Activated naive CD4-positive, alpha-beta T cell treated with anti-CD3 and anti-CD28 coated beads, Interleukin-2, amount 10 ng/mL, durations not matched to agents 7 days and 5 days (primary cell): ENCODE data around the gene FCGR2B.
"Not testable (repeated sequence)": the region's sequence is repeated elsewhere in the genome, so short reads cannot be mapped to it uniquely, and the experiment has no call there.

Source experiments
- CTCF ChIA-PET: fragments of 350-600 bp; sonication (Branson Sonifier 250); formaldehyde crosslinking; loops from one replicate; lab custom pipeline; 2021; ENCODE audit warnings: antibody characterized with exemption; lab: Charles Lee
- DNase-seq: peaks from one replicate; pipeline ENCODE4 v3.0.0-alpha.2; 2020
- H3K27ac Mint-ChIP-seq: one replicate; pipeline ENCODE4 v1.8.0; 2021; ENCODE audit warnings: mild to moderate bottlenecking, moderate library complexity, mixed read lengths
- H3K27me3 Mint-ChIP-seq: one replicate; pipeline ENCODE4 v1.8.0; 2021; ENCODE audit warnings: mild to moderate bottlenecking, mixed read lengths
- H3K36me3 Mint-ChIP-seq: one replicate; pipeline ENCODE4 v1.8.0; 2021; ENCODE audit warnings: mixed read lengths
- H3K4me1 Mint-ChIP-seq: one replicate; pipeline ENCODE4 v1.8.0; 2021; ENCODE audit warnings: mixed read lengths
- H3K4me3 Mint-ChIP-seq: one replicate; pipeline ENCODE4 v1.8.0; 2021; ENCODE audit warnings: mild to moderate bottlenecking, moderate library complexity, mixed read lengths
- H3K9me3 Mint-ChIP-seq: one replicate; pipeline ENCODE4 v1.8.0; 2021; ENCODE audit warnings: mixed read lengths

FCGR2B gene

DNA sequence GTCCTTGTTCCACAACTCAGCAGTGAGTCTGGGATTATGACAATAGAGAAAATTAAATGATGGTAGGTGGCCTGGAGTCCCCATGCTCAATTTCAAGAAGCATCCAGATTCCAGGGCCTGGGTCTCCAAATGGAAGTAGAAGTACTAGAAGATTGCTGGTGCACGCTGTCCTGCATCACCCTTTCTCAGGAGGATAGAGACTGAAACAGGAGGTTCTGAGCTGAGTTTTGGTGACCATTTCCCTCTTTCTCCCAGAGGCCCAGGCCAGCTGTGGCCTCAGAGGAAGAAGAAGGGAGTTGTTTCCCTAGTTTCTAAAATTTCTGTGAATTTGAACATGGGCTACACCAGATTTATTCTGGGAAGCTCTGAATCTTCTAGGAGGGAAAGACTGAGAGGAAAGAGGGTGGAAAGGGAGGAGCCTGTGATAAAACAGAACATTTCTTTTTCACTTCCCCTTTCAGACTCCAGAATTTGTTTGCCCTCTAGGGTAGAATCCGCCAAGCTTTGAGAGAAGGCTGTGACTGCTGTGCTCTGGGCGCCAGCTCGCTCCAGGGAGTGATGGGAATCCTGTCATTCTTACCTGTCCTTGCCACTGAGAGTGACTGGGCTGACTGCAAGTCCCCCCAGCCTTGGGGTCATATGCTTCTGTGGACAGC lies at the start of gene FCGR2B:
FCGR2B (plus strand) TSS at position 460 of the 656 bp plus-strand sequence; CDS start at position 559, 99 bp downstream.
- H3K27me3 Mint-ChIP-seq, H3K4me1 Mint-ChIP-seq, H3K4me3 Mint-ChIP-seq, H3K27ac Mint-ChIP-seq, CTCF ChIA-PET, H3K9me3 Mint-ChIP-seq, H3K36me3 Mint-ChIP-seq, DNase-seq: not testable (repeated sequence)

DNA sequence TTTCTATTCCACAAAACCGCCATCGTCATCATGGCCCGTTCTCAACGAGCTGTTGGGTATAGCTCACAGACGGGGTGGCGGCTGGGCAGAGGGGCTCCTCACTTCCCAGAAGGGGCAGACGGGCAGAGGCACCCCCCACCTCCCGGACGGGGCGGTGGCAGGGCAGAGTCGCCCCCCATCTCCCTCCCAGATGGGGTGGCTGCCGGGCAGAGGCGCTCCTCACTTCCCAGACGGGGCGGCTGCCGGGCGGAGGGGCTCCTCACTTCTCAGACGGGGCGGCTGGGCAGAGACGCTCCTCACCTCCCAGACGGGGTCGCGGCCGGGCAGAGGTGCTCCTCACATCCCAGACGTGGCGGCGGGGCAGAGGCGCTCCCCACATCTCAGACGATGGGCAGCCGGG lies 46.5 kb upstream of the FCGR2B start:
- H3K27ac Mint-ChIP-seq, H3K9me3 Mint-ChIP-seq, DNase-seq, H3K4me3 Mint-ChIP-seq, H3K36me3 Mint-ChIP-seq, CTCF ChIA-PET: not testable (repeated sequence)
- peaks cover 29% of the 10 kb centered on the region for H3K4me1 Mint-ChIP-seq
- peaks cover 27% of the 10 kb centered on the region for H3K27me3 Mint-ChIP-seq

GRCh38 chr1:161618517-161618916 lies 44.4 kb upstream of the FCGR2B start:
- Mint-ChIP-seq H3K4me1 (peaks cover 28% of the 10 kb centered on the region), H3K27me3 (peaks cover 26% of the 10 kb centered on the region)
- H3K4me3 Mint-ChIP-seq, CTCF ChIA-PET, DNase-seq, H3K36me3 Mint-ChIP-seq, H3K27ac Mint-ChIP-seq, H3K9me3 Mint-ChIP-seq: not testable (repeated sequence)

- DNase-seq, CTCF ChIA-PET, H3K9me3 Mint-ChIP-seq, H3K36me3 Mint-ChIP-seq, H3K27ac Mint-ChIP-seq: not testable (repeated sequence)
- Mint-ChIP-seq H3K4me1 (peaks cover 40% of the 10 kb centered on the region), H3K4me3 (peak overlapping the region; percentile 41), H3K27me3 (peaks cover 26% of the 10 kb centered on the region)
These were observed 42.5 kb upstream of the FCGR2B start for GRCh38 chr1:161620399-161620798.

DNA sequence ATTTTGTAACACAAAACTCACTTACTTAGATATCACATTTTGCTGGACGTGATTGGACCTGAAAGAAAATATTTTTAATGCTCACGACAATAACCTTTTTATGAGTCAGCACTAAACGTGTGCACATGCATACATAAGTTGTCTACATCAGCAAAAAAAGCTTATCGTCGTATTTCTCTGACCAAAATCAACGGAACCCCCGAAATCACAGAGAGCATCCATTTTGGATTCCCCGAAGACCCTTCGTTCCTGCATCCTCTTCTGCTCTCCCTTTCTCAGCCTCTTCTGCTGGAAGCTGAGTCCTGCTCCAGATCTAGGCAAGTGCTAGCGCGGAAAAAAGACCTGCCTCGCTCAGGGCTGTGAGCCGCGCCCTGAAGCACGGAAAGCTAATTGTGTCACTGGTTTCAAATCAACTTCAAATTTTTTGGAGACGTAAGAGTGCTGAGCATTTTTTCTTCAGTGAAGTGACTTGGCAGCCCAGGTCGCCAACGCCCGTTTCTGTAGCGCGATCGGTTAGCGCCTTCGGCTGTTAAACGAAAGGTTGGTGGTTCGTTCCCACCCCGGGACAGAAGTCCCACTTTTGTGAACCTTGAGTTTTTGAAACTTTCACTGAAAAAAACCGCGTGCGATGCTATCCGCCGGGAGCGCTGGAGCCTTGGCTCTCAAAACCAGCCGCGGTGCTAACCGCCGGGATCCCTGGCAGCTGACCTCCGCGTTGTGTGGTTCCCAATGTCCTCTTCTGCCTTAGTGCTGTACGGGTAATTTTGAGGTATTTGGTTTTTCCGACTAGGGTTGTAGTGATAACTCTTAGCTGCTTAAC lies 41.6 kb upstream of the FCGR2B start:
- CTCF ChIA-PET: interaction anchor here (0.7 to 1.1 kb wide), 3 partner anchors 17 to 134 kb away, joined by 3 read pairs; no protein-coding TSS in a partner anchor
- Mint-ChIP-seq H3K27ac (peak overlapping the region; percentile 94), H3K4me1 (peaks cover 43% of the 10 kb centered on the region), H3K4me3 (peak overlapping the region; percentile 87), H3K27me3 (peaks cover 26% of the 10 kb centered on the region)
- DNase-seq: peak; percentile 80
- H3K9me3 Mint-ChIP-seq, H3K36me3 Mint-ChIP-seq: not testable (repeated sequence)

DNA sequence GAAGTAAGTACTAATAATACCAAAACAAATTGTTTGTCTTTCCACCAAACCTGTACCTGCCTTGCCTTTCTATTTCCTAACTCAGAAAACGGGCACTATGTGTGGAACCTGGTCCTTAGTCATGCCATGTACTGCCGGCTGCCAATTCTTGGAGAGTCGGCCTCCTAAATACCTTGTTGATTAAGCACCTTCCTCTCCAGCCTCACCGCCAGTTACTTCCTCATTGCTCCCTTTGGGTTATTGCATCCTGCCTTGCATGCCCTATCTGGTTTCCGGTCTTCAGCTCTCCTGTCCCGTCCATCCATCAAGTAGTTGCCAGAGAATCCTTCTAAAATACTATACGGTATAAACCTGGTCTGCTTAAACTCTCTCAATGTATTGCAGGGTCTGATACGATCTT lies 40.9 kb upstream of the FCGR2B start:
- DNase-seq, H3K36me3 Mint-ChIP-seq, H3K9me3 Mint-ChIP-seq: not testable (repeated sequence)
- H3K27ac Mint-ChIP-seq: peak overlapping the region; percentile 94
- H3K4me1 Mint-ChIP-seq: peaks cover 47% of the 10 kb centered on the region
- H3K4me3 Mint-ChIP-seq: peak overlapping the region; percentile 87
- peaks cover 21% of the 10 kb centered on the region for H3K27me3 Mint-ChIP-seq
- CTCF ChIA-PET: interaction anchor here (1.0 to 1.1 kb wide), 2 partner anchors 120 to 135 kb away, joined by 3 read pairs; no protein-coding TSS in a partner anchor

- peaks cover 16% of the 10 kb centered on the region for H3K27me3 Mint-ChIP-seq
- peak overlapping the region; percentile 74 for H3K27ac Mint-ChIP-seq
- H3K36me3 Mint-ChIP-seq, CTCF ChIA-PET, H3K9me3 Mint-ChIP-seq, DNase-seq: not testable (repeated sequence)
- H3K4me3 Mint-ChIP-seq: peak overlapping the region; percentile 37
- peaks cover 47% of the 10 kb centered on the region for H3K4me1 Mint-ChIP-seq
These were observed 39.4 kb upstream of the FCGR2B start for GRCh38 chr1:161623401-161624051.

DNA sequence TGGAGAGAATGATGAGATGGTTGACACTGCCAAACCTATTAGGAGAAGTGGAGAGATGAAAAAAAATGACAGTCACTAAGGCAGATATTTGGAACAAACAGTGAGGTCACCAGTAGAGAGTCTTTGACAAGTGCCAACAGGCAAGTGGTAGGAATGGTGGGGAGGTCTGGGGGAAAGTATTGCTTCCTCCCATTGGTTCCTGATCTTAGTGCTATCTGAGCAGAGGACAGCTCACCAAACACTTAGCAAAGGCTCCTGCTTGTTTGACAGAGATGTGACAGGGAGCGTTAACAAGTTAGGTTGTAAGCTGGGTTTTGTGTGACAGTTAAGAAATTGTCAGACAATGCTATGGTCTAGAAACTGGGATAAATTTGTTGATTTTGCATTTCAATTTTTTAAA lies 38.3 kb upstream of the FCGR2B start:
- H3K27ac Mint-ChIP-seq, H3K4me3 Mint-ChIP-seq, CTCF ChIA-PET, H3K9me3 Mint-ChIP-seq, H3K36me3 Mint-ChIP-seq, DNase-seq: not testable (repeated sequence)
- Mint-ChIP-seq H3K27me3 (peaks cover 10% of the 10 kb centered on the region), H3K4me1 (peaks cover 47% of the 10 kb centered on the region)

GRCh38 chr1:161626445-161627146 lies 36.3 kb upstream of the FCGR2B start:
- peaks cover 35% of the 10 kb centered on the region for H3K4me1 Mint-ChIP-seq
- CTCF ChIA-PET: interaction anchor here (1.0 kb wide), 1 partner anchor 139 kb away, joined by 3 read pairs; no protein-coding TSS in a partner anchor
- H3K36me3 Mint-ChIP-seq, H3K9me3 Mint-ChIP-seq, H3K27me3 Mint-ChIP-seq, H3K27ac Mint-ChIP-seq, DNase-seq, H3K4me3 Mint-ChIP-seq: not testable (repeated sequence)

GRCh38 chr1:161630128-161630742 lies 32.7 kb upstream of the FCGR2B start:
- H3K27ac Mint-ChIP-seq, DNase-seq, H3K27me3 Mint-ChIP-seq, CTCF ChIA-PET, H3K36me3 Mint-ChIP-seq, H3K9me3 Mint-ChIP-seq, H3K4me1 Mint-ChIP-seq, H3K4me3 Mint-ChIP-seq: not testable (repeated sequence)

- Mint-ChIP-seq H3K9me3 (no peaks in the 10 kb centered on the region), H3K36me3 (no peaks in the 10 kb centered on the region), H3K27ac (no peak within 1 kb of the TSS), H3K27me3 (no peaks in the 10 kb centered on the region), H3K4me3 (no peak within 1 kb of the TSS), H3K4me1 (peaks cover 10% of the 10 kb centered on the region)
- CTCF ChIA-PET: no interaction called here
- no peak for DNase-seq
These were observed 31.9 kb upstream of the FCGR2B start, which contains the start of gene FCGR3B for GRCh38 chr1:161631076-161631475. Gene FCGR3B, minus strand, starts transcription at chr1:161631176. Its CDS starts 82 bp downstream, at chr1:161631094.

GRCh38 chr1:161634993-161635392 lies 27.9 kb upstream of the FCGR2B start:
- CTCF ChIA-PET, H3K36me3 Mint-ChIP-seq: not testable (repeated sequence)
- H3K4me1 Mint-ChIP-seq: peaks cover 19% of the 10 kb centered on the region

DNA sequence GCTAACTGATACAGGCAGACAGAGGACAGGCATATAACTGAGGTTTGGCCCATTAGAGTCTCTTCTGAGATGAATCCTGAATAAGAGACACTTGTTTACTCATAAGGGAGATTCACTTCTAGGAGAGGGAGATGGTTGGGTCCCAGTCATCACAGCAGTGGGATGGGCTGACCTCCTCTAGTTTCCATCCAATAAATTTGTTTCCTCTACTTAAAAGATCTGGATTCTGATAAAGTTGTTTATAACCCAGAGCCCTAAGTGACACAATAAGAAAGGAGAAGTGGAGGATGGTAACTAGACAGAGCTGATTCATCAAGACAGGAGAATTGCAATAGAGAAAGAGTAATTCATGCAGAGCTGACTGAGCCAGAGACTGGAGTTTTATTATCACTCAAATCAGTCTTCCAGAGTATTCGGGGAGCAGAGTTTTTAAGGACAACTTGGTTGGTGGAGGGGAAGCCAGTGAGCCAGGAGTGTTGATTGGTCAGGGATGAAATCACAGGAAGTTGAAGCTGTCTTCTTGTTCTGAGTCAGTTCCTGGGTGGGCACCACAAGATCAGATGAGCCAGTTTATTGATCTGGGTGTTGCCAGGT lies 26.7 kb upstream of the FCGR2B start:
- H3K27me3 Mint-ChIP-seq, H3K36me3 Mint-ChIP-seq, H3K4me3 Mint-ChIP-seq, H3K9me3 Mint-ChIP-seq, CTCF ChIA-PET: not testable (repeated sequence)
- peak; percentile 24 for DNase-seq
- H3K4me1 Mint-ChIP-seq: peaks cover 19% of the 10 kb centered on the region
- H3K27ac Mint-ChIP-seq: peak overlapping the region; percentile 83

More at GRCh38 chr1:161634993-161635392, 27.9 kb upstream of the FCGR2B start:
- H3K27ac Mint-ChIP-seq, H3K9me3 Mint-ChIP-seq, H3K27me3 Mint-ChIP-seq, DNase-seq, H3K4me3 Mint-ChIP-seq: not testable (repeated sequence)
